Measurements from ENCODE around the gene WNK2.
A peak's percentile ranks its signal among the peaks of the same experiment; 100 is the strongest.

The WNK2 gene

DNA sequence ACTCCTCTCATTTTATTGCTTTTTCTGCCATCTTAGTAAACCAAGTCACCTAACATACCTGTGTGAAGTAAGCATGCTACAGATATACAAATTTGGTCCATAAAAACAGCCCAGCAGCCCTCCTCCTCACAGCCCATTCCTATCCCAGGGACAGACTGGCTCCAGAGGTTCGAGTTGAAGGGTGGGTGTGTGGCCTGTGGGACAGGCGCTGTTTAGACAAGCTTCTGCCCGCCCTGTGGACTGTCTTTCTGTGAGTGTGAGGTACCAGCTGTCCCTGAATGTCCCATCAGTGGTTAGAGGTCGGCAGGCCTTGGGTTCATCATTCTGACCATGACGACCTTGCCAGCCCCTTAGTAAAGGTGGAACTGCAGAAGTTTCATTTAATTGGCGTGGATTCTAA lies 82.0 kb downstream of the WNK2 start:
- DNase-seq (ENCODE audit: low read depth in 2 of 2), result no peak

DNA sequence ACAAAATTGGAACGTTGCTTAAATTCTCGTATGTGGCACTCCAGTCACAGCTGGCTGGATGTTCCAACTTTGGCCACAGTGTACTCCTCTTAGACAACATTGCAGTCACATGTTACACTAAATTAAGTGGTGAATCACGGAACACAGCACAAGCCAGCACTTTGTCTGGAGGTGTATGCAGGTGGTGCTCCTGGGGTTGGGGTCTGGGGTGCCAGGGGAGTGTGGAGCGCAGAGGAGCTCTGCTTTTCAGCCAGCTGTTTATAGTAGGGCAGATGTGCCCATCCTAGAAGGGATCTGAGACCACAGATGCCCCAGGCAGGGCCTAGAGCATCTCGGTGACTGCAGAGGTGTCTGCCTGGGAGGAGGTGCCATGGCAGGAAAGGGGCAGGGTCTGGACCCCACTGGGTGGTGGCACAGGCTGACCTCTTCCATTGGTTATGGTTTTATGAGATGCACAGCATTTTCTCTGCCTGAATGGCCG lies 82.6 kb downstream of the WNK2 start:
- DNase-seq (ENCODE audit: low read depth in 2 of 2), result no peak

DNA sequence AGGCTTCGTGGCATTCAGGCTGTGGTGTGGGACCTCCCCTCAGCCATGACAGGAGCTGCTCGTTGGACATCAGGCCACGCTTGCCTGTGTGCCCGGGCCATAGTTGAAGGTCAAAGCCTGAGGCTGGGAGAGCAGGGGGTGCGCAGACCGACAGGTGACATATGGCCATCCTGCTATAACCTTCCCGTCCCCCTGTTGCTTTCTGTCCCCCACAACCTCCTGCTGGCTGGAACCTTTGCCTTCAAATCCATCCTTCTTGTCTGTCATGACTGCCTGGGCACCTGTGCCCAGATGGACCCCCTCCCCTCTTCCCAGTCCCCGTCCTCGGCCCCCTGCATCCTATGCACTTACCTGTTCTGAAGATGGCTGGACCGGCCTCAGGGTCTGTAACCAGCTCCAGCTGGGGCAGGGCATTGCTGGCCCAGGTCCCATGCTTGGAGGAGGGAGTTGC lies 83.2 kb downstream of the WNK2 start:
- DNase-seq (ENCODE audit: low read depth in 2 of 2), result no peak

DNA sequence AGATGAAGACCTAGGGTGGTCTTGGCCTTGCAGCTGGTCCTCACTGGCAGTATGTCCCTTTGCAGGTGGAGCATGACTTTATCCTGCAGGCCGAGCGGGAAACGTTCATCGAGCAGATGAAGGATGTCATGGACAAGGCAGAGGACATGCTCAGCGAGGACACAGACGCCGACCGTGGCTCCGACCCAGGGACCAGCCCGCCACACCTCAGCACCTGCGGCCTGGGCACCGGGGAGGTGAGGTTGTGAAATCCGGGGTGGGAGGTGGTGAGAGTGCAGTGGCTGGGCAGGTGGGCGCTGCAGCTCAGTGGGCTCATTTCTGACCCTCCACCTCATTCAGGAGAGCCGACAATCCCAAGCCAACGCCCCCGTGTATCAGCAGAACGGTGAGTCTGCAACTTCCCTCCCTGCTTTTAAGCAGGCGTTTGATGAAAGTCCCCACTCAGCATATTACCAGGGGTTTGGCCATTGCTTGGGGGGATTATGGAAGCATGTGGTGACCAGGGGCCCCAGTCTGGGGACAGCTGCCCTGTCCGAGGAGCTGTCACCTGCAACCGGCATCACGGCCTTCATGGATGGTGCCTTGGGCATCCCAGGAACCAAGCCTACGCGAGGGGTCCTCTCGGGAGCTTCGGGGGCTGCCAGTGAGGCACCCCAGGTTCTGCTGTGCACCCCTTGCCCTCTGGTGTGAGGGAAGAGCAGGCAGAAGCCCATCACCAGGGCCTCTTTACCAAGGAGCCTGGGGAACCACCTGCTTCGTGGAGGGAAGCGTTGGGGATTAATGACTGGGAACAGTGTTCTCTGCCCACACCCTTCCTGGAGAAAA lies 84.0 kb downstream of the WNK2 start:
- no peak for DNase-seq (ENCODE audit: low read depth in 2 of 2)

DNA sequence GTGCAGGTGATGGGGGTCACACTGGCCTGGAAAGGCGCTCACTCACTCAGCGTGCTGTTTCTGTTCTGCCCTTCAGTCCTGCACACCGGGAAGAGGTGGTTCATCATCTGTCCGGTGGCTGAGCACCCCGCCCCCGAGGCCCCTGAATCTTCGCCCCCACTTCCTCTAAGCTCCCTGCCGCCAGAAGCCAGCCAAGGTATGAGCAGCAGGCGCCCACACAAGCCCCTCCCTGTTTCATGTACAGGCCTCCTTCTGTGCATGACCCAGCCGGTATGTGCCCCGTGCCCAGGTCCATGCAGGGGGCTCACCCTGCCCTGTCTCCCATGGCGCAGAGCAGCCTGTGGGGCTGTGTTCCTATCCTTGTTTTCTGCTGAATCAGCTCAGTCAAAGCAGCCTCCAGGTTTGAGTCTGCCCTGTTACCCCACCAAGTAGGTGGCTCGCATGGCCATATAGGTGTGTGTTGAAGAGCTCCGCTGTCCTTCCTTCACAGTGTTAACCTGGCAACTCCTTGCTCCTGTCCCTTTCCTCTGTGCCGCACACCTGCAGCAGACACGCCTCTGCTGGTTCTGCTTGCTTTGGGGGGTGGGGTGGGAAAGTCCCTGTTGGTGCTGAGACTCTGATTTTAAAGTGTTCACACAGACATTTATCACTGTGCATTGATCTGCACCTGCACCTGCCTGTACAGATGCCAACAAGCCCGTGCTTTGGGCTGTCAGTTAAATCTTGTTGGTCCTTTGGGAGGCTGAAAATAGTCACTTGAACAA lies 84.8 kb downstream of the WNK2 start:
- DNase-seq (ENCODE audit: low read depth in 2 of 2), result peak in 1 of 2 donors; percentile 7

DNA sequence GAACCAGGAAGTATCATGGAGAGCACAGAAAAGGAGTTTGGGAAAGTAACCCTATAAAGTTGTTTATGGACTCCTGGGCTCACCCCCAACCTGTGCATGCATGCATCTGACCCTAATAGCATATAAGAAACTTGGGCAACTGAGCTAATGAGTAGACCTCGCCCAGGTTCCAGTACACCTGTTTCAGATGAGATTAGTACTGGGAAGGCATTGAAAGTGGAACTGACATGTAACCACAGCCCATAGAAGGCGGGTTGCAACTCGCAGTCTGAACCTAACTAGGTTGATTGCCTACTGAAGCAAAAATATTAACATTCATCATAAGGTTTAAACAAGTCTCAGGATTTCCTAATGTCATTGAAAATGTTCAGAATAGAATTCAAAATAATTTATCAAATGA lies 87.0 kb downstream of the WNK2 start:
- DNase-seq (ENCODE audit: low read depth in 2 of 2), result no peak

DNA sequence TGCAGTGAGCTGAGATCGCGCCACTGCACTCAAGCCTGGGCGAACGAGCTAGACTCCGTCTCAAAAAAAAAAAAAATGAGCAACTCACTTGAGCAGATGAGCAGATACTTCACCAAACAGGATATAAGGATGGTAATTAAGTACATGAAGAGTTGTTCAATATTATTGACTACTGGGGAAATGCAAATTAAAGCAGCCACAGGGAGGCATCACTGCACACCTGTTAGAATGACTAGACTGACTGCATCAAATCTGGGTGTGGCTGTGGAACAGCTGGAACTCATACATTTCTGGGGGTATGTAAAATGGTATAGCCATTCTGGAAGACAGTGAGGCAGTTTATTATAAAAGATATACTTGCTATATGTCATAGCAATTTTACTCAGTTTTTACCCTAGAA lies 93.0 kb downstream of the WNK2 start:
- DNase-seq (ENCODE audit: low read depth in 2 of 2), result no peak

DNA sequence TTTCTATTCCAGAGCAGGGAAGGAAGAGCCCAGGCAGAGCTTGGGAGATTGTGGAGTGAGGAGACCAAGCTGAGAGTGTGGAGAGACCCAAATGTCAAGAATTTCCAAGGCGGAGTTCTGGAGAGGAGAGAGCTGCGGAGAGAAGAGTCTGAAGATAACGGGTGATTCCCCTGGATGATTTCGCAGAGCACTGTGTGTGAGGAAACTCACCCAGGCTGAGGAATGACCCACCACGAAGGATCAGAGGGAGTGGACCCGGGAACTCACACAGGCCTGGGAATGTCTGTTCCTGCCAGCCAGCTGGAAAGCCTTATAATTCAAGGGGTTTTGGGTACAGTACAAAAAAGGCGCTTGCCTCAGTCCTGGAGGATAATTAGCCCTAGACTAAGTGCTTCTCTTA lies 94.2 kb downstream of the WNK2 start:
- no peak for DNase-seq (ENCODE audit: low read depth in 2 of 2)

DNA sequence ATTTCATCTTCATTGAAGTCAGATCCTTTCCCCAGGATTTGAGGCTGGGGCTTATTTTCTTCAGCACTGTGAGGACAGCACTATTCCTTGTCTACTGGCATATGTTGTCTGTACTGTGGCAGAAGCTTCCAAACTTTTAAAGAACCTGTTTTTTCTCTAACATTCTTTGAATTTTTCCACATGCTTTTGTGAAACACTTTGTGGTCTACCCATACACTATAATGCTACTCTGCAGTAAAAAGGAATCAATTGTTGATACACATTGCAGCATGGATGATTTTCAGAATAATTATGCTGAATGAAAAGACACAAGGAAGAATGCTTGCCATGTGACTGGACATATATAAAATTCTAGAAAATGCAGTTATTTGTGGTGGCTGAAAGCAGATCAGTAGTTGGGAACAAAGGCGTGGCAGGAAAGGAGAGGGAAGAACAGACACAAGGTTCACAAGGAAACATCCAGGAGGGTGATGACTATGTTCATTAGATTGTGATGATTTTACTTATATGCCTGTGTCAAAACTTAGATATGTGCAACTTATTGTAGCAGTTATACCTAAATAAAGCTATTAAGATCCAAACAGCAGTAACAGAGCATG lies 96.8 kb downstream of the WNK2 start:
- DNase-seq (ENCODE audit: low read depth in 2 of 2), result no peak

DNA sequence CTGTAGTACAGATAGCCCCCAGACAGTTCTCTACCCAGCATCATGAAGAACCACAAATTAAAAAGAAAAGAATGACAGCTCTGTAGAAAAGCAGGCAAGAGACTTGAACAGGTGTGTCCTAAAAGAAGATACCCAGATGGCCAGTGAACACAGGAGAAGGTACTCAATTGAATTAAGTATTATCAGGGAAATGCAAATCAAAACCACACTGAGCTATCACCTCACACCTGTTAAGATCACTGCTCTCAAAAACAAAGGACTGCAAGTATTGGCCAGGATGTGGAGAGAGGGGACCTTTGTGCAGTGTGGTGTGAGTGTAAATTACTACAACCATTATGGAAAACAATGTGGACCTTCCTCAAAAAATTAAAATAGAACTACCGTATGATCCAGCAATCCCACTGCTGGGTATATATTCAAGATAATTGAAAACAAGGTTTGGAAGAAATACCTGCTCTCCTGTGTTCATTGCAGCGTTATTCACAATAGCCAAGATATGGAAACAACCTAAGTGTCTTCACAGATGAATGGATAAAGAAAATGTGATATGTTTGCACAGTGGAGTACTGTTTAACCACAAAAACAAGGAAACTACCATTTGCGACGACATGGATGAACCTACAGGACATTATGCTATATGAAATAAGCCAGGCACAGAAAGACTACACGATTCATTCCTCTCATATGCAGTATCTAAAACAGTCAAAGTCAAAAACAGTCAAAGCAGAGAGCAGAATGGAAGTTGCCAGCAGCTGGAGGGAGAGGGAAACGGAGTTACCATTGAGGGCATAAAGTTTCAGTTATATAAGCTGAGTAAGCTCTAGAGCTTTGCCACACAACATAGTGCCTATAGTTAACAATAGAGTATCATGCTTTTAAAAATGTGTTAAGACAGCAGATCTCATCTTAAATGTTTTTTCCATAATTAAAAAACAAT lies 102.6 kb downstream of the WNK2 start:
- no peak for DNase-seq (ENCODE audit: low read depth in 2 of 2)

DNA sequence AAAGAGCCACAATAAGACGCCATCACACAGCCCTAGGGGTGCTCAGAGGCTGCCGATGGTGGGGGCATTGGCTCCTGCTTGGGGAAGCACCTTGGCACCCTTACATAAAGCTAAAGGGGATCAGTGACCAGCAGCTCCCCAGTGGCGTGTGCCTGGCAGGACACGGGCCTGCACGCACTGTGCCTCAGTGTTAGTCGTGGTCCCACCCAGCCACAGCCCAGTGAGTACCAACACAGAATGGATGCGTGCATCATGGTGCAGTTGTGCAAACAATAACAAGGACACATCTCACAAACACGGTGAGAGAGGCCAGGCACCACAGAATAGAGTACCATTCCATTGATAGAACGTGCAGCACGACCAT lies 103.2 kb downstream of the WNK2 start:
- no peak for DNase-seq (ENCODE audit: low read depth in 2 of 2)

DNA sequence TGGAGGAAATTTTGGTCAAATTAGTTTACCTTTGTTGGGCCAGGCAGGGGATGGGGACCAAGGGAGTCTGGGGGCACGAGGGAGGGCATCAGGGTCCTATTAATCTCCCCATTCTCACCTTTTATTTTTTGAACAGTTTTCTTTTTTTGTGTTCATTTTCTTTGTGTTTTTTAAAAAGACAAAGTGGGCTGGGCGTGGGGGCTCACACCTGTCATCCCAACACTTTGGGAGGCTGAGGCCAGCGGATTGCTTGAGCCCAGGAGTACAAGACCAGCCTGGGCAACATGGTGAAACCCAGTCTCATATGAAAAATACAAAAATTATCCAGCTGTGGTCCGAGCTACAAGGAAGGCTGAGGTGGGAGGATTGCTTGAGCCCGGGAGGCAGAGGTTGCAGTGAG lies 103.7 kb downstream of the WNK2 start:
- DNase-seq (ENCODE audit: low read depth in 2 of 2), result no peak

DNA sequence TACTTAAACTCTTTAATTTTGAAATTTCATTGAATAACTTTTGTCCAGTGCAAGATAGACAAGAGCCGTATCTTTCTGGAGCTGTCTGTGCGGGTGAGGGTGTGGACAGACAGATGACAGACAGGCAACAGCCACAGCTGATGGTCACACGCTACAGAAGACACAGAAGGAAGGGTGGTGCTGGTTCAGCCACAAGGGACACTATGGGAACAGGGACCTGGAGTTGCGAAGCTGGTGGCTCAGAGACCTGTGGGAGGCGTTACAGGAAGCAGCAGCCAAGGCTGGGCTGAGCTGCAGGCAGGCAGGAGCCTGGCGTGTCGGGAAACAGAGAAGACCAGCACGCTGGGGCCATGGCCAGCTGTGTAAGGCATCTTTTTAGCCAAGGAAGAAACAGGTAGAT lies 104.4 kb downstream of the WNK2 start:
- DNase-seq (ENCODE audit: low read depth in 2 of 2), result no peak

DNA sequence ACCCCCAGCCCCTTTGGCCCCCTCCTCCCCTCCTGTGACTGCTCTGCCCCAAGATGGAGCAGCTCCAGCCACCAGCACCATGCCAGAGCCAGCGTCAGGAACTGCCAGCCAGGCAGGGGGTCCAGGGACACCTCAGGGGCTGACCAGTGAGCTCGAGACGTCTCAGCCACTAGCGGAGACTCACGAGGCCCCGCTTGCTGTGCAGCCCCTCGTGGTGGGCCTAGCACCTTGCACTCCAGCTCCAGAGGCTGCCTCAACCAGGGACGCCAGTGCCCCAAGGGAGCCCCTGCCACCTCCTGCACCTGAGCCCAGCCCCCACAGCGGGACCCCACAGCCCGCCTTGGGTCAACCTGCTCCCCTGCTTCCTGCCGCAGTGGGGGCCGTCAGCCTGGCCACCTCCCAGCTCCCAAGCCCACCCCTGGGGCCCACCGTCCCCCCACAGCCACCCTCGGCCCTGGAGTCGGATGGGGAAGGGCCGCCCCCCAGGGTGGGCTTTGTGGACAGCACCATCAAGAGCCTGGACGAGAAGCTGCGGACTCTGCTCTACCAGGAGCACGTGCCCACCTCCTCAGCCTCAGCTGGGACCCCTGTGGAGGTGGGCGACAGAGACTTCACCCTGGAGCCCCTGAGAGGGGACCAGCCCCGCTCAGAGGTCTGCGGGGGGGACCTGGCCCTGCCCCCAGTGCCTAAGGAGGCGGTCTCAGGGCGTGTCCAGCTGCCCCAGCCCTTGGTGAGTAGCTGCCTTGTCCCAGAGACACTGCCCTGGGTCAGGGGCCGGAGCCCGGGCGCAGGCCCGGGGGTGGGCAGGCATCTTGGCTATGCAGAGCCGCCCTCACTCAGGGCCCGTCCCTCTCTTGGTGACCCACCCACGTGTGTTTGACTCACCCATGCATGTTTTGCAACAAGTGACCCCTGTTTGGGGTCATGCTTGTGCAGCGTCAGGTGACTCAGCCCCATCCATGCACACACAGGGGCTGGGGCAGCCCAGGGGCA lies 105.2 kb downstream of the WNK2 start:
- DNase-seq (ENCODE audit: low read depth in 2 of 2), result no peak

DNA sequence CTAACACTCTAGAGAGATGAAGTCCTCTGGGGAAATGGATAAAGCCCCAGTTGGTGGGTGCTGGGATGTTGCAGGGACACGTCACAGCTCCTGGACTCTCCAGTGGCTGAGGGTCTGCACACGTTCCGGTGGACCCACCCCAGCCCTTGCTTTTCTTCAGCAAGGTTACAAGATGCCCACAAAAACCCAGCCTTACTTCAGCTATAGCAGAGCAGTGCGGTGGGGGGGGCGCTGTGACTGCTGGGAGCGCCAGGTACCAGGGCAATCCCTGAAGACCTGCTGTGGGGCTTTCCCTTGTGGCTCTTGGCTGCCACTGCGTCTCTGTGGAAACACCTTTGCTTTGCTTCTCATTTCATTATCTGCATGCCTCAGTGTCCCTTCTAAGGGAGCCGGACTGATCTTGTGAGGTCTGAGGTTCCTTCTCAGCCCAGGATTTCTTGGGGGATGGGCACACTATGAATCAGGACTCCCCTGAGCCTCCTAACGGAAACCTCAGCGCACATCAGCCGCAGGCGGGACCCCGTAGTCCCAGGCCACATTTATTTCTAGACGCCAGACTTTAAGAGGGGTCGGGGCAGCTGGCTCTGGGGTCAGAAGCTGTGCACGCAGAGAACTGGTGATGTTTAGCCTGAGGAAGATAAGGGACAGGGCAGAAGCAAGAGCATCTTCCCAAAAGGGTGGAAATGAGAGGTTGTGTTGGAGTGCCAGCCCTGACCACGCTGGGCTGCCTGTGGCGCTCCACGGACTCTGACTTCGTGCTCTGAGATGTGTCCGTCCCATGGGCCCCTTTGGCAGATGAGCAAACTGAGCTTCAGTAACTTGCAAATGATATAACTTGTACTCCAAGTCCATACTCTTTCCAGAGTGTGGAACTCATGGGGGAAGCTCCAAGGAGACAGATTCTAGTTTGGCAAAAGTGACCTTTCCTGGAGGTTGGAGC lies 106.8 kb downstream of the WNK2 start:
- no peak for DNase-seq (ENCODE audit: low read depth in 2 of 2)

DNA sequence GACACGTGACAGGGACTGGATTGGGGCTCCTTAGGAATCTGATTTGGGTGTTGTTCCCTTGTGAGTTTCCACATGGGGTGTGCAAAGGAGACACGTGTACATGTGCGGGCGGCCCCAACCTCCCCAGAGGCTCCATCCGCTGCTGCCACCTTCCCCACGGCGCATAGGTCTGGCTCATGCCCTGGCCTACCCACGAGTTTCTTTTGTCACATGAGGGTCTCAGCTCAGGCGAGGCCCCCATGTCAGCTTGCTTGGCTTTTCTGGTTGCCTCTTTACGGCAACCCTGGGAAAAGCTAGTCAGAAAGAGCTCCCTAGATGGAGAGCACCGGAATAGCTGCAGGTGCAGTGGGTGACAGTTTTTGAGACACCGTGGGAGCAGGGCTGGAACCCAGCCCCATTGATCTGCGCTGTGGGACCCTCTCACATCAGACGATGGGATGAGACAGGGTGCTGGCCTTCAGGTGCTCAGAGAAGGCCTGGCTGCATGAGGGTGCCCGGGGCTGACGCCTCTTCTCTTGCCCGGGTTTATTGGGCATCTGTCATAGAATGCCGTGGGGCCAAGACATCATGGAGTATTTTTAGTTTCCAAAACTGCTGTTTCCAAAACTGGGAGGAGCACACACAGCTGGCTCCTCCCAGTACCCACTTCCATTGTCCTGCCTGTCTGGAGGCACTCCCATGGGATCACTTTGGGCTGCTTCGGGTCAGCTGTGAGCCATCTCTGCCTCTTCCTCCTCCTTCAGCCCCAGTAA lies 107.8 kb downstream of the WNK2 start:
- DNase-seq (ENCODE audit: low read depth in 2 of 2), result no peak

DNA sequence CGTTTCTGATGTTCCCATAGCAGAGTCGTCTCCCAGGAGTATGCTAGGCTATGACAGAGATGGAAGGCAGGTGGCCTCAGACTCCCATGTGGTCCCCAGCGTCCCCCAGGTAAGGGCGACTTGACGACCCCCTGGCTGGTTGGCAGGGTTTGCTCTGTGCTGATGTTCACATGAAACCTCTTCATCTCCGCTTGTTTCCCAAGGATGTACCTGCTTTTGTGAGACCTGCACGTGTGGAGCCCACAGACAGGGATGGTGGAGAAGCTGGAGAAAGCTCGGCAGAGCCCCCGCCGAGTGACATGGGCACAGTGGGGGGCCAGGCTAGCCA lies 108.3 kb downstream of the WNK2 start:
- no peak for DNase-seq (ENCODE audit: low read depth in 2 of 2)

DNA sequence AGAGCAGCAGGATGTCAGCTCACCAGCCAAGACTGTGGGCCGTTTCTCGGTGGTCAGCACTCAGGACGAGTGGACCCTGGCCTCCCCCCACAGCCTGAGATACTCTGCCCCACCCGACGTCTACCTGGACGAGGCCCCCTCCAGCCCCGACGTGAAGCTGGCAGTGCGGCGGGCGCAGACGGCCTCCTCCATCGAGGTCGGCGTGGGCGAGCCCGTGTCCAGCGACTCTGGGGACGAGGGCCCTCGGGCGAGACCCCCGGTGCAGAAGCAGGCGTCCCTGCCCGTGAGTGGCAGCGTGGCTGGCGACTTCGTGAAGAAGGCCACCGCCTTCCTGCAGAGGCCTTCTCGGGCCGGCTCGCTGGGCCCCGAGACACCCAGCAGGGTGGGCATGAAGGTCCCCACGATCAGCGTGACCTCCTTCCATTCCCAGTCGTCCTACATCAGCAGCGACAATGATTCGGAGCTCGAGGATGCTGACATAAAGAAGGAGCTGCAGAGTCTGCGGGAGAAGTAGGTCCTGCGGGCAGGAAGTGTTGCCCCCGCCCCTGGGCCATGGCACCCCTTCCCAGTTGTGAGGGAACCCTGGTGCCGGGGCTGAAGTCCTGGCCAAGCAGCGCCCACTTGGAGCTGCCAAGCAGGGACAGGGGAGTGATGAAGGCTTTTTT lies 108.9 kb downstream of the WNK2 start:
- DNase-seq (ENCODE audit: low read depth in 2 of 2), result no peak
